Dendritic cell treated with granulocyte-macrophage colony-stimulating factor and Interleukin-4, amounts not matched to agents 40 ng/mL and 50 ng/mL, for 4 days (primary cell): ENCODE data around the gene ILF3.
"Not testable (repeated sequence)": the region's sequence is repeated elsewhere in the genome, so short reads cannot be mapped to it uniquely, and the experiment has no call there.

Experiments
- H3K27ac Mint-ChIP-seq: one replicate; pipeline ENCODE4 v1.8.0; 2022; ENCODE audit warnings: mild to moderate bottlenecking, mixed read lengths
- H3K27me3 Mint-ChIP-seq: one replicate; pipeline ENCODE4 v1.8.0; 2022; ENCODE audit warnings: mild to moderate bottlenecking, mixed read lengths
- H3K36me3 Mint-ChIP-seq: one replicate; pipeline ENCODE4 v1.8.0; 2022; ENCODE audit warnings: low read depth, mixed read lengths
- H3K4me1 Mint-ChIP-seq: one replicate; pipeline ENCODE4 v1.8.0; 2022; ENCODE audit warnings: low read depth, mixed read lengths
- H3K4me3 Mint-ChIP-seq: one replicate; pipeline ENCODE4 v1.8.0; 2022; ENCODE audit warnings: mild to moderate bottlenecking, moderate library complexity, mixed read lengths
- H3K9me3 Mint-ChIP-seq: one replicate; pipeline ENCODE4 v1.8.0; 2022; ENCODE audit warnings: mixed read lengths
- intact Hi-C: fragments of 100-400 bp; cut with micrococcal nuclease; formaldehyde crosslinking; loops from one replicate; pipeline ENCODE4 v1.15.0; 2022

ILF3 gene

GRCh38 chr19:10675214-10675613 is 21.1 kb downstream of the ILF3 start:
- H3K9me3 Mint-ChIP-seq, H3K27ac Mint-ChIP-seq, intact Hi-C loops, H3K4me3 Mint-ChIP-seq, H3K27me3 Mint-ChIP-seq: not testable (repeated sequence)
- Mint-ChIP-seq H3K4me1 (peaks cover 21% of the 10 kb centered on the region), H3K36me3 (peaks cover 97% of the 10 kb centered on the region)

DNA sequence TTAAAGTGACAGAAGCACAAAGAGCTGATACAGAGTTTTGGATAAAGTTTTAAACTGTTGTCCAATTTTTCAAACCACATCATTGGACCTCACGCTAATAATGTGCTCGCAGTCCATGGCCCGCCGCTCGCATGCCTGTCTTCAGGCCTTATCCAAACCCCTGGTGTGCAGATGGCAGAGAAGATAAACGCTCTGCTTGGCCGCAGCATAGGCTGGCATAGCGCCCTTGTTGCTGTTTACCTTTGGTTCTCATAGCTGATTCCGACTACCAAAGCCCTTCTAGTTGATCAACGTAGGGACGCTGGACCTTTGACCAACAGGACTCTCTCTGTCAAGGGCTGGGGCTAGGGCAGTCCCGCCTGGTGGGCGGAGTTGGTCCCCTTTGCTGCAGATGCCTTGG is 23.6 kb downstream of the ILF3 start:
- Mint-ChIP-seq H3K27me3 (no peaks in the 10 kb centered on the region), H3K36me3 (peaks cover 100% of the 10 kb centered on the region), H3K4me1 (peaks cover 3% of the 10 kb centered on the region), H3K27ac (no peak overlapping the region), H3K4me3 (no peak overlapping the region), H3K9me3 (no peaks in the 10 kb centered on the region)
- intact Hi-C loops: no loop called here

GRCh38 chr19:10678813-10679212 is 24.7 kb downstream of the ILF3 start:
- Mint-ChIP-seq H3K27ac (no peak overlapping the region), H3K4me3 (no peak overlapping the region), H3K4me1 (no peaks in the 10 kb centered on the region), H3K9me3 (no peaks in the 10 kb centered on the region), H3K36me3 (peaks cover 100% of the 10 kb centered on the region), H3K27me3 (no peaks in the 10 kb centered on the region)
- intact Hi-C loops: no loop called here

- Mint-ChIP-seq H3K4me1 (no peaks in the 10 kb centered on the region), H3K27me3 (no peaks in the 10 kb centered on the region), H3K9me3 (no peaks in the 10 kb centered on the region), H3K4me3 (no peak overlapping the region), H3K36me3 (peaks cover 100% of the 10 kb centered on the region), H3K27ac (no peak overlapping the region)
- intact Hi-C loops: no loop called here
Observed at GRCh38 chr19:10679743-10680142, 25.6 kb downstream of the ILF3 start.

DNA sequence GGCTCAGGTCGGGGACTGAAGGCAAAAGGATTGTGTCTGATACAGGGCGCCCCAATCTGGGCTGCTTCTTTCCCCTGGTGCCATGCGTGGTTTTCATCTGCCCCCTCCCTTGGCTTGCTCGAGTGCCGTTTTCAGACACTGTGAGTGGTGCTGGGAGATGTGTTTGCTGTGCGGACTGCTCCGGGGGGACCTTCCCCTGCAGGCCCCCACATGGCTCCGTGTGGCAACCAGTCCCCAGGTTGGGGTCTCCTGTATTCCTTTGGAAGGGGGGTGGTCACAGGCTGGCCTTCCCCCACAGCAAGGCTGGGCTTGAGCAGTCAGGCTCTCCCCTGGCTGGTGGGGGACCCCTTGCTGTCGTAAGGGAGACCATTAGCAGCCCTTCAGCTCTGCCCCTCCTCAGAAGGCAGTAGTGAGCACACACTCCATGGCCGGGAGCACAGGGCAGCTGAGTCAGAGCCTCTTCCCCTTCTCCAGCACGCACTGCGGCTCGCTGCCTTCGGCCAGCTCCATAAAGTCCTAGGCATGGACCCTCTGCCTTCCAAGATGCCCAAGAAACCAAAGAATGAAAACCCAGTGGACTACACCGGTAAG is 26.5 kb downstream of the ILF3 start:
- H3K27ac Mint-ChIP-seq: no peak overlapping the region
- H3K4me1 Mint-ChIP-seq: no peaks in the 10 kb centered on the region
- peaks cover 100% of the 10 kb centered on the region for H3K36me3 Mint-ChIP-seq
- no peak overlapping the region for H3K4me3 Mint-ChIP-seq
- intact Hi-C loops: no loop called here
- no peaks in the 10 kb centered on the region for H3K9me3 Mint-ChIP-seq
- H3K27me3 Mint-ChIP-seq: no peaks in the 10 kb centered on the region

- H3K27me3 Mint-ChIP-seq: no peaks in the 10 kb centered on the region
- no peaks in the 10 kb centered on the region for H3K4me1 Mint-ChIP-seq
- intact Hi-C loops: no loop called here
- no peak overlapping the region for H3K4me3 Mint-ChIP-seq
- no peak overlapping the region for H3K27ac Mint-ChIP-seq
- no peaks in the 10 kb centered on the region for H3K9me3 Mint-ChIP-seq
- peaks cover 100% of the 10 kb centered on the region for H3K36me3 Mint-ChIP-seq
Observed at GRCh38 chr19:10681658-10682057, 27.5 kb downstream of the ILF3 start.

- Mint-ChIP-seq H3K4me1 (no peaks in the 10 kb centered on the region), H3K27ac (no peak overlapping the region), H3K36me3 (peaks cover 100% of the 10 kb centered on the region), H3K4me3 (no peak overlapping the region), H3K9me3 (no peaks in the 10 kb centered on the region), H3K27me3 (no peaks in the 10 kb centered on the region)
- intact Hi-C loops: no loop called here
Observed at GRCh38 chr19:10682397-10683063, 28.4 kb downstream of the ILF3 start.

GRCh38 chr19:10683064-10683426 is 28.9 kb downstream of the ILF3 start:
- no peaks in the 10 kb centered on the region for H3K4me1 Mint-ChIP-seq
- H3K27ac Mint-ChIP-seq: no peak overlapping the region
- H3K9me3 Mint-ChIP-seq: no peaks in the 10 kb centered on the region
- peaks cover 100% of the 10 kb centered on the region for H3K36me3 Mint-ChIP-seq
- no peaks in the 10 kb centered on the region for H3K27me3 Mint-ChIP-seq
- intact Hi-C loops: no loop called here
- no peak overlapping the region for H3K4me3 Mint-ChIP-seq

- Mint-ChIP-seq H3K36me3 (peaks cover 100% of the 10 kb centered on the region), H3K27ac (no peak overlapping the region), H3K9me3 (no peaks in the 10 kb centered on the region), H3K27me3 (no peaks in the 10 kb centered on the region), H3K4me3 (no peak overlapping the region), H3K4me1 (no peaks in the 10 kb centered on the region)
- intact Hi-C loops: no loop called here
Observed at GRCh38 chr19:10683582-10683981, 29.4 kb downstream of the ILF3 start.

DNA sequence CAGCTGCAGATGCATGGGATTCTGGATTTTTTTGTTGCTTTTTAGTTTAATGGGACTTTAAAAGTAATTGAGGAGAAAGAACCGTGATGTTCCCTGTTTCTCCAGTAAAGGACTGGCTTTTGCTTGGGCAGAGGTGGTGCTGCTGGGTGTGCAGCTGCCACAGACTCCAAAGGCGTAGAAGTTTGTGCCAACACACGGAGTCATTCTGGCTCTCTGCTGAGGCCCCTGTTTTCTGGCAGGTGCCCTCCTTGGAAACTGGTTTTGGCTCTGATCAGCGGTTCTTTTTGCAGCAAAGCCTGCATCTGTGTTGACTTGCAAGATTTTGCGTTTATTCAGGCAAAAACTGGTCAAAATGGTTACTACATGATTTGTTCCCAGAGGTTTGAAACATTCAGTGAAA is 31.1 kb downstream of the ILF3 start:
- intact Hi-C loops: no loop called here
- Mint-ChIP-seq H3K36me3 (peaks cover 100% of the 10 kb centered on the region), H3K9me3 (no peaks in the 10 kb centered on the region), H3K27ac (no peak overlapping the region), H3K27me3 (no peaks in the 10 kb centered on the region), H3K4me1 (no peaks in the 10 kb centered on the region), H3K4me3 (no peak overlapping the region)

DNA sequence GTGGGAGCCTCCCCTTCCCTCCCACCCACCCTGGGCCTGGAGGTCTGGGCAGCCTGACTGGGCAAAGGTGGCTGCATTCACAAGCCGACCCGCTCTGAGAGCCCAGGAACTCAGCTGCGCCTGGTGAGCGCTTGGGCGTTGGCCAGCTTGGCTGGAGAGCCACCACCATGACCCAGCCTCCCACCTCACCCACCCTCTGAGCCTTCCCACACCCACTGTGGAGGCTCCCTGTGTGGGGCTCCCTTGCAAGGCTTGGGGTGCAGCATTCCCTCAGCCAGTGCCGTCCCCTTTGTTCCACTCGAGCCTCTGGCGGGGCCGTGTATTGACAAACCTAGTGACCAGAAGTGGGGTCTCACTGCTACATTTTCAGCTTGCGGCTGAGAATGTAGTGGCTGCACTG is 32.0 kb downstream of the ILF3 start:
- H3K27me3 Mint-ChIP-seq: no peaks in the 10 kb centered on the region
- H3K4me1 Mint-ChIP-seq: no peaks in the 10 kb centered on the region
- no peaks in the 10 kb centered on the region for H3K9me3 Mint-ChIP-seq
- H3K27ac Mint-ChIP-seq: no peak overlapping the region
- intact Hi-C loops: no loop called here
- H3K4me3 Mint-ChIP-seq: no peak overlapping the region
- peaks cover 100% of the 10 kb centered on the region for H3K36me3 Mint-ChIP-seq

DNA sequence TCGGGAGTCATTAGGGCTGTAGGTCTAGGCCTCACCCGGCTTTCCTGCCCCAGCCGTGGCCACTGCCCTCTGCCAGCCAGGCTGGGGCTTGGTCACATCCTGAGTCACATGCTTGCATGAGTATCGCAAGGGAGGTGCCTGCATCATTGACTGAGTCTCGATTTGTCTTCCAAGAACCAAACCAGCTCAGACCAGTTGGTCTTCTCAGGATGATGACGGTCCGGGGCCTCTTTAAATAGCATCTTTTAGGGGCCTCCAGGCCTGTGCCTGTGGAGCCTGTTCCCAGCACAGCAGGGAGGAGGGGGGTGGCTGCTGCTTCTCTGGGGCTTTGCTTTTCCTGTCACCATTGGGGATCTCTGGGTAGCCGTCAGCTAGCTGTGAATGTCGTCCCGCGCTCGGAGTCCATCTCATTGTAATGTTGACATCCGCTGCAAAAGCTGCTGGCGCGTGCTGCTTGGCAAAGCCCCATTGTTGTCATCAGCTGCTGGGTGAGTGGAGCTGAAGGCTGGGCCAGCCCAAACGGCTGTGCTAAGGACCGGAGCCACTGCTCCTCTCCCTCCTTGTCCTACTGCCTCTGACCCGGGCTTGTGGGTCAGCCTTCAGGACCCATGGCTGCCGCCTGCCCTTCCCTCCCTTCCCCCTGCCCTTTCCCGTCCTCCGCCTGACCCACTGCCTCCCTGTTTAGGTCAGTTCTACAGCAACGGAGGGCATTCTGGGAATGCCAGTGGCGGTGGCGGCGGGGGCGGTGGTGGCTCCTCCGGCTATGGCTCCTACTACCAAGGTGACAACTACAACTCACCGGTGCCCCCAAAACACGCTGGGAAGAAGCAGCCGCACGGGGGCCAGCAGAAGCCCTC is 32.7 kb downstream of the ILF3 start:
- H3K9me3 Mint-ChIP-seq: no peaks in the 10 kb centered on the region
- no peak overlapping the region for H3K27ac Mint-ChIP-seq
- intact Hi-C loops: no loop called here
- peaks cover 100% of the 10 kb centered on the region for H3K36me3 Mint-ChIP-seq
- H3K4me3 Mint-ChIP-seq: no peak overlapping the region
- no peaks in the 10 kb centered on the region for H3K4me1 Mint-ChIP-seq
- no peaks in the 10 kb centered on the region for H3K27me3 Mint-ChIP-seq

DNA sequence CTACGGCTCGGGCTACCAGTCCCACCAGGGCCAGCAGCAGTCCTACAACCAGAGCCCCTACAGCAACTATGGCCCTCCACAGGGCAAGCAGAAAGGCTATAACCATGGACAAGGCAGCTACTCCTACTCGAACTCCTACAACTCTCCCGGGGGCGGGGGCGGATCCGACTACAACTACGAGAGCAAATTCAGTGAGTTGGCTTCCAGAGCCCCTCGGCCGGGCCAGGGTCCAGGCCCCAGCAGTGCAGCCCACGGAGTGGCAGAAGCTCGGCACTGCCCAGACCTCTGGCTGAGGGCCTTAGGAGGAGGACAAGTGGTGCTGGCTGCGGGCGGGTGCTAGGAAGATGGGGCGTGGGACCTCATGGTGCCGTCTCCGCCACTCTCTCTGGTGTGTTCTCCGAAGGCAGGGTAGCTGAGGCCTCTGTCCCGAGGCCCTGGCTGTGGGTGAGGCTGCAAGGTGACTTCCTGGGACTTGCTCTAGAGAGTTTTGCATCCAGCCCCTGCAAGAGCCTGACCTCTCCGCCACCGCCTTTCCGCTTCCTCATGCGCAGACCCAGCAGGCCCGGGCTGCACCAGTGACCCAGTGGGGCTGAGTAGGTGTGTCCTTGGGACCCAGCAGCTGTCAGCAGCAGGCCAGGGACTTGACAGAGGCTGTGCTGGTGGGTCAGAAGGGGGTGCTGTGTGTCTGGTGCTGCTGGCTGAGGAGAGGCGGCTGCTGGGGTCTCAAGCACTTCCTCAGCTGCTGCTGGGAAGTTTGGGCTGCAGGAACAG is 33.6 kb downstream of the ILF3 start:
- Mint-ChIP-seq H3K4me1 (no peaks in the 10 kb centered on the region), H3K27me3 (no peaks in the 10 kb centered on the region), H3K9me3 (no peaks in the 10 kb centered on the region), H3K36me3 (peaks cover 100% of the 10 kb centered on the region), H3K27ac (no peak overlapping the region), H3K4me3 (no peak overlapping the region)
- intact Hi-C loops: no loop called here
